Activated T-cell treated with anti-CD3 and anti-CD28 coated beads, Interleukin-2, amount 50 U/mL, for 1 hour (primary cell): Measurements from ENCODE around the gene CSE1L.
"Not testable (repeated sequence)": the region's sequence is repeated elsewhere in the genome, so short reads cannot be mapped to it uniquely, and the experiment has no call there.

Source experiments
- DNase-seq: peaks from one replicate; pipeline ENCODE4 v3.0.0-alpha.2; 2020

The CSE1L gene, protein sequence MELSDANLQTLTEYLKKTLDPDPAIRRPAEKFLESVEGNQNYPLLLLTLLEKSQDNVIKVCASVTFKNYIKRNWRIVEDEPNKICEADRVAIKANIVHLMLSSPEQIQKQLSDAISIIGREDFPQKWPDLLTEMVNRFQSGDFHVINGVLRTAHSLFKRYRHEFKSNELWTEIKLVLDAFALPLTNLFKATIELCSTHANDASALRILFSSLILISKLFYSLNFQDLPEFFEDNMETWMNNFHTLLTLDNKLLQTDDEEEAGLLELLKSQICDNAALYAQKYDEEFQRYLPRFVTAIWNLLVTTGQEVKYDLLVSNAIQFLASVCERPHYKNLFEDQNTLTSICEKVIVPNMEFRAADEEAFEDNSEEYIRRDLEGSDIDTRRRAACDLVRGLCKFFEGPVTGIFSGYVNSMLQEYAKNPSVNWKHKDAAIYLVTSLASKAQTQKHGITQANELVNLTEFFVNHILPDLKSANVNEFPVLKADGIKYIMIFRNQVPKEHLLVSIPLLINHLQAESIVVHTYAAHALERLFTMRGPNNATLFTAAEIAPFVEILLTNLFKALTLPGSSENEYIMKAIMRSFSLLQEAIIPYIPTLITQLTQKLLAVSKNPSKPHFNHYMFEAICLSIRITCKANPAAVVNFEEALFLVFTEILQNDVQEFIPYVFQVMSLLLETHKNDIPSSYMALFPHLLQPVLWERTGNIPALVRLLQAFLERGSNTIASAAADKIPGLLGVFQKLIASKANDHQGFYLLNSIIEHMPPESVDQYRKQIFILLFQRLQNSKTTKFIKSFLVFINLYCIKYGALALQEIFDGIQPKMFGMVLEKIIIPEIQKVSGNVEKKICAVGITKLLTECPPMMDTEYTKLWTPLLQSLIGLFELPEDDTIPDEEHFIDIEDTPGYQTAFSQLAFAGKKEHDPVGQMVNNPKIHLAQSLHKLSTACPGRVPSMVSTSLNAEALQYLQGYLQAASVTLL

DNA sequence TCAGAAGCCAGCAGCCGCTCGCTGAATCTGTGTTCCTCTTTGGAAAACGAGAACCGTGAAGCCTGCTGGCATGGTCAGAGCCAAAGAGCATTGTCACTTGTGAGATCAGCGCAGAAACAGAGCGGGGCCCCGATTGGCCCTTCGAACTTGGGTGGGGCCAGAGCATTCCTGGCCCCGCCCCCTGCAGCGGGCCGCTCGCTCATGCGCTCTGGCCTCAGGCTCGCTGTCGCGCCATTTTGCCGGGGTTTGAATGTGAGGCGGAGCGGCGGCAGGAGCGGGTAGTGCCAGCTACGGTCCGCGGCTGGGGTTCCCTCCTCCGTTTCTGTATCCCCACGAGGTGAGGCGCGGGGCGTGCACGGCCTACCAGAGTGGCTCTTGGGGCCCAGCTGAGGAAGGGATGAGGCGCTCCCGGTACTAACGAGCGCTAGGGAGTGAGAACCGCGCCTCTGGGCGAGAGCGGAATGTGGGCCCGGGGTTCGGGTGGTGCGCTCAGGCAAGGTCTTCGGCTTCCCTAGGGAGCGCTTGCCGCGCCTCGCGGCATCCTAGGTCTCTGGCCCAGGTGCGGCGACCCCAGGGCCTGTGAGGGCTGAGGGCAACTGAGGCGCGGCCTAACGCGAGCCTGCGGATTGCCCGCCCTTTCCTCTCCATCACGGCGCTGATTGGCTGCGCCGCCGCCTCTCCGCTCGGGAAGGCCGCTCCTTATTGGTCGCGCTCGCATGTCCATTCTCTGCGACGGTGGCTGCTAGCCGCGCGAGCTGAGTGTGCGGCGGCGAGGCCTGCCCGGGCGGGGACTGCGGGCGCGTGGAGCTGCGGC, at the start of gene CSE1L:
Gene CSE1L, plus strand, starts transcription at position 226 of the 814 bp plus-strand sequence. CDS start 12,152 bp downstream, outside the sequence.
- DNase-seq: peak; percentile 98

DNA sequence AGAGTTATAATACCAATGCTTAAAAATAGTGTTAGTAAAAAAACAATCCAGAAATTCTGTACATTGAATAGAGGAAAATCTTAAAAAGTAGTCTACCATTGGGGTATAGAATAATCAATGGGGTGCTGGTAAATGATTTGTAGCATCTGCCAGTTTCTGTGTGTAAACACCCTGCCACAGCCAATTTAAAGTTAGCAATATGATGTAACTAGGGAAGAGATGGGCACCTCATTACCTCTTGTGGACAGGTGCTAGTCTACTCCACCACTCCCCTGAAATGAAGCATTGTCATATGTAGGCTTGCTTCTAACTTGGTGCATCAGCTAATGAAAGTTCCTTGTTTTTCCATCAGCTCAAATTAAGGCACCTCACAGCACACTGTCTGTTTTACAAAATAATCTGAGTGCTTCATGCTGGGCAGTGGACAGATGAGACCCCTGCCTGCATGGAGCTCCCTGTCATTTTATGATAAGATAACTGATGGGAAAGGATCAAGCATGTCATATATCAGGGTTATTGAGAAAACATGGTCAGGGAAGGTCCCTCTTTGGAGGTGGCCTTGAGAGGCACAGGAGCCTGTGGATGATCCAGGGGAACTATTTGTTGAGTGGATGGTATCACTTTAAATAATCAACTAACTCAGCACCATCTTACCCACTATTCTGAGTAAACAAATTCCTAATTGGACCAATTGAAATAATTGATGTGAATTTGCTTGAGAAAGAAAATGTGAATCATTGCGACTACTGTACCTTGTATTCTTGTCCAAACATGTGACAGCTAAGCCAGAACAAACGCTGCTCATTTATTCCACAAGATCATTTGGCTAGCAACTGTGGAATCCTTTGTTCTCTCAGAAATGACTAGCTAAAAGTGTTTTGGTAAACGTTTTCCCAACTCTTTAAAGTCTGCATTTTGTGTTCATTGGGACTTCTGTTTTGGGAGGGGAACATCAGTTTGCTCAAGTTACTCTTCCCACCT, 45.9 kb upstream of the CSE1L start:
- DNase-seq: no peak

DNA sequence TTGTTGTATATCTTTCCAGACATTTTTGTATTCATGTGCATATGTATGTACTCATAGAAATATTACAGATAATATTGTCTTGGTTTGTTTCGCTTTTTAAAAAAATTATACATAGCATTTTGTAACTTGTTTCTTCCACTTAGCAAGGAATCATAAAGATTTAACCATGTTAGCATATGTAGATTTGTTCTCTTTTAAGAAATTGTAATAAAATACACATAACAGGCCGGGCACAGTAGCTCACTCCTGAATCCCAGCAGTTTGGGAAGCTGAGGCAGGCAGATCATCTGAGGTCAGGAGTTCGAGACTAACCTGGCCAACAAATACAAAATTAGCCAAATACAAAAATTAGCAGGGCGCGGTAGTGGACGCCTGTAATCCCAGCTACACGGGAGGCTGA, 44.4 kb upstream of the CSE1L start:
- DNase-seq: no peak

GRCh38 chr20:49006446-49006980, 39.6 kb upstream of the CSE1L start:
- DNase-seq: no peak

DNA sequence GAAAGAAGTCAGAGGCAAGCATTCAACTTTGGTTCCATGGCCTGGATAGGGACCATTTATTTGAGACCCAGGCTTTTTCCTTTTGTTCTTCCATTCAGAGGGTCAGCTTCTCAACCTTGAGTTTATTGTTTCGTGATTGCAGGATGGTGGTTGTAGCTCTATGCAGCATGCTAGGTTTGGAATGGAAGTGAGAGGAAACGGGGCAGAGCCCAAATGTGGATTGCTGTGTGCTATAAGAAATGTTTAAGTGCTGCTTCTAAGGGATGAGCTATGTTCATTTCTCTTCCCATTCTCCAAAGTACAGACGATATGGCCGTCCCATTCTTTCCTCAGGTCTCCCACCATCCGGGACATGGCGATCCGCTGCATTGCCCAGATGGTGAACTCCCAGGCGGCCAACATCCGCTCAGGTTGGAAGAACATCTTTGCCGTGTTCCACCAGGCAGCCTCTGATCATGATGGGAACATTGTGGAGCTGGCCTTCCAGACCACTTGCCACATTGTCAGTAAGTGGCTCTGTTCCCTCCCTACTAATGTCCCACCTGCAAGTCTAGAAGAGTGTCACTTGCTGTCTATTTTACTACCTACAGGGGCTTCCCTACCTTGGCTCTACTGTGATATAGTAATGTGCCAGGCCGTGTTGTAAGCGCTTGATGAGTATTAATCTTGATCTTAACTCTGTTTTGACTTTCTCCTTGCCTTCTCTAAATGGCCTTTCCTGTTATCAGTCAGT, 36.0 kb upstream of the CSE1L start:
- no peak for DNase-seq

GRCh38 chr20:49024220-49024619, 21.9 kb upstream of the CSE1L start:
- DNase-seq: no peak

DNA sequence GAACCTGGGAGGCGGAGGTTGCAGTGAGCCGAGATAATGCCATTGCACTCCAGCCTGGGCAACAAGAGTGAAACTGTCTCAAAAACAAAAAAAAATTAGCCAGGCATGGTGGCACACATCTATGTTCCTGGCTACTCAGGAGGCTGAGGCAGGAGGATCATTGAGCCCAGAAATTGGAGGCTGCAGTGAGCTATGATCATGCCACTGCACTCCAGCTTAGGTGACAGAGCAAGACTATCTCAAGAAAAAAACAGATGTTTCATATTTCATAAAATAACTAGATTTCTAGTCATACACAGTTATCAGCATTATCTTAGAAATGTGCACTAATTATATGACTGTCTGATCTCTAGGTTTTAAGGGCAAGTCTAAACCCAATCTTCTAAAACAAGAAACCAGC, 17.9 kb upstream of the CSE1L start:
- DNase-seq: not testable (repeated sequence)

DNA sequence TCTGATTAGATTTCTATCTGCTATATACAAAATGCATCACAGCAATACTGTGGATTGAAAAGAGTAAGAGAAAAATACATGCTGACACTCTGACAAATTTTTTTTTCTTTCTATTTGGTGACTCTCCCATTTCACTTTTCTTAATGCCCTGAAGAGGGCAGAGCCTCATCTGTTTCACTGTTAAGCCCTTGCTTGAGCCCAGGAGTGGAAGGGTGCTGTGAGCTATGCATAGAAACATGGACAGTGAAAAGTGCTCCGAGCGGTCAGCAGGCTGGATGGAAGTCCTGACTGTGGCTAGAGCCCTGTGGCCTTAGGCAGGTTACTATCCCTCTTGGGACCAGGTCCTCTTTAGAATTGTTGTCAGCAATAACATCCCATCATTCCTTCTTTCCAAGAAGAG, 17.4 kb upstream of the CSE1L start:
- DNase-seq: no peak

GRCh38 chr20:49029203-49029602, 16.9 kb upstream of the CSE1L start:
- DNase-seq: no peak

GRCh38 chr20:49030954-49031619, 15.0 kb upstream of the CSE1L start:
- no peak for DNase-seq

DNA sequence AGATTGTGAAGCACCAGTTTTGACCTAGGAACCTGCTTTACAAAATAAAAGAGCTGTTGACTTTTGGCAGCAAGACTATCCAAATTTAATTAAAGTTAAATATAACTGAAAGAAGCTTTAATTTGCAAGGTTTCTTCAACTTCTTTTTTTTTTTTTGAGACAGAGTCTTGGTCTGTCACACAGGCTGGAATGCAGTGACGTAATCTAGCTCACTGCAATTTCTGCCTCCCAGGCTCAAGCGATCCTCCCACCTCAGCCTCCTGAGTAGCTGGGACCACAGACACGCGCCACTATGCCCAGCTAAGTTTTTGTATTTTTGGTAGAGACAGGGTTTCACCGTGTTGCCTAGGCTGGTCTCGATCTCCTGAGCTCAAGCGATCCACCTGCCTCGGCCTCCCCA, 13.7 kb upstream of the CSE1L start:
- no peak for DNase-seq

GRCh38 chr20:49034070-49034732, 11.9 kb upstream of the CSE1L start:
- no peak for DNase-seq

- peak; percentile 24 for DNase-seq
Observed at GRCh38 chr20:49037962-49038387, 8.1 kb upstream of the CSE1L start.

GRCh38 chr20:49039854-49040253, 6.3 kb upstream of the CSE1L start:
- no peak for DNase-seq

DNA sequence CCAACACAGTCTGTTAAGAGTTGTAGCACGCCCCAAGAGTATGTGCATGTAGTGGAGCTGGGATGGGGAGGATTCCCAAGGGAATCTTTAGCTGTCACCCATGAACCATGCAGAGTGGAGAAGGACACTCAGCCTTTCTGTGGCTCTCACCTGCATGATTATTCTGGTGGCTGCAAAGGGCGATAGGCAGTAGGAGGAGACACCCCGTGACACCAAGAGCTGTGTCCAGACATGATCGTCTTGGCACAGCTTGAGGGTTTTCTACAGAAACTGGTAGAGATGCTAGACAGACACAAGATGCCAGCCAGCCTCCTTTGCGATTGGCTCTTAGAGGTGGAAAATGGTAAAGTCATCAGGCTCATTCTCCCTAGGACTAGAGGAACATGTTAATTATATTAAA, 3.1 kb upstream of the CSE1L start:
- no peak for DNase-seq

DNA sequence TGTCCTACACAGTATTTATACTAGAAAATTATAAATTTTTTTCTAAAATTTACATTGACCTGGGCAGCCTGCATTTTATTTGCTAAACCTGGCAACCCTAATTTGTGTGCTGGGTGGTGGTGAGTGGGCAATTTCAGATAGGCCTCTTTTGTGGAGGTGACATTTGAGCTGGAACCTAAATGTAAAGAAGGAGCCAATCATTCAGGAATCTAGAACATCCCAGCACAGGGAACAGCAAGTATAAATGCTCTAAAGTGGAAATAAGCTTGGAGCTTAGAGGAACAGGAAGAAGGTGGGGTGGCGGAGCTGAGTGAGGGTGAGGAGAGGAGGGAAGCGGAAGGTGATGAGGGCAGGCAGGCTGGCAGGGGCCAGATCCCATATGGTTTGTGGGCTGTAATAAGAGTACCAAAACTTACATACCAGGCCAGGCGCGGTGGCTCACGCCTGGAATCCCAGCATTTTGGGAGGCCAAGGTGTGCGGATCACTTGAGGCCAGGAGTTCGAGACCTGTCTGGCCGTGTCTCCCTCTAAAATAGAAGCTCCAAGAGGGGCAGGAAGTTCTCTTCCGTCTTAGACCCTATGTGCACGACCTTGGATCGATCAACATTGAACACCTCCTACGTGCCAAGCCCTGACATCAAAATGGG, 549 bp upstream of the CSE1L start:
- no peak for DNase-seq

DNA sequence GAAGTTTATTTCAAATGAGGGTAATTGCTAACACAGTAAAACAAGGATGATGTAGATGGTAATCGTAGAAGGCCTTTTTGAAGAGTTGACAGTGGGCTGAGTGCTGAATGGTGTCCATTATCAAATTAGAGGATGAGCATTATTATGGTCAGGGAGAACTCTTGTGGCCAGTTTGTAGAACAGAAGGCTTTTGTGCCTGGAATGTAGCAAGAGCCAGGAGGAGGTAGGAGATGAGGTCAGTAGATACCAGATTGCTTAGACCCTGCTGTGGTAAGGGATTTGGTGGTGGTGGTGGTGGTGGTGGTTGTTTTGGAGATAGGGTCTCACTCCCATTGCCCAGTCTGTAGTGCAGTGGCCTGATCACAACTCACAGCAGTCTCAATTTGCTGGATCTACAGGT, 6.2 kb downstream of the CSE1L start:
- DNase-seq: no peak

- no peak for DNase-seq
Observed at GRCh38 chr20:49054056-49054643, 8.0 kb downstream of the CSE1L start.

DNA sequence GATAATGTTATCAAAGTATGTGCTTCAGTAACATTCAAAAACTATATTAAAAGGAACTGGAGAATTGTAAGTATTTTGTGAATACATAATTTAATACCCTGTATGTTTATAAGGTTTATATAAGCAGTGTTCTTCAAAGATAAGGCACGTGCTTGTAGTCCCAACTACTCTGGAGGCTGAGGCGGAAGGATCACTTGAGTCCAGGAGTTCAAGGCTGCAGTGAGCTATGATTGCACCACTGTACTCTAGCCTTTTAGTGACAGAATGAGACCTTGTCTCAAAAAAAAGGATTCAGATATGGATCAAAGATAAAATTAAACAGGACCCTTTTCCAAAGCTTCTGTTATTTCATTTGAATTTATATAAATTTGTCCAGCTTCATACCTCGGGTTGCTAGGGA, 17.2 kb downstream of the CSE1L start:
- no peak for DNase-seq
